HG03457 (cell line): Measurements from ENCODE around the gene TNS3.
"Not testable (repeated sequence)": the region's sequence is repeated elsewhere in the genome, so short reads cannot be mapped to it uniquely, and the experiment has no call there.

Experiments used
- ATAC-seq: cut with Tn5 transposase; IDR thresholded peaks from one replicate; pipeline ENCODE4 v1.9.1; 2021; ENCODE audit warnings: moderate number of reproducible peaks; ENCODE audit not compliant: unreplicated experiment

TNS3 gene

GRCh38 chr7:47581804-47582763, at the start of gene TNS3:
Gene TNS3, minus strand, starts transcription at chr7:47582111. Its CDS starts 142,475 bp downstream, at chr7:47439636.
- ATAC-seq, result no peak

GRCh38 chr7:47631711-47632110, 49.8 kb upstream of the TNS3 start:
- no peak for ATAC-seq

- no peak for ATAC-seq
Measured at GRCh38 chr7:47627580-47628283, 45.8 kb upstream of the TNS3 start.

DNA sequence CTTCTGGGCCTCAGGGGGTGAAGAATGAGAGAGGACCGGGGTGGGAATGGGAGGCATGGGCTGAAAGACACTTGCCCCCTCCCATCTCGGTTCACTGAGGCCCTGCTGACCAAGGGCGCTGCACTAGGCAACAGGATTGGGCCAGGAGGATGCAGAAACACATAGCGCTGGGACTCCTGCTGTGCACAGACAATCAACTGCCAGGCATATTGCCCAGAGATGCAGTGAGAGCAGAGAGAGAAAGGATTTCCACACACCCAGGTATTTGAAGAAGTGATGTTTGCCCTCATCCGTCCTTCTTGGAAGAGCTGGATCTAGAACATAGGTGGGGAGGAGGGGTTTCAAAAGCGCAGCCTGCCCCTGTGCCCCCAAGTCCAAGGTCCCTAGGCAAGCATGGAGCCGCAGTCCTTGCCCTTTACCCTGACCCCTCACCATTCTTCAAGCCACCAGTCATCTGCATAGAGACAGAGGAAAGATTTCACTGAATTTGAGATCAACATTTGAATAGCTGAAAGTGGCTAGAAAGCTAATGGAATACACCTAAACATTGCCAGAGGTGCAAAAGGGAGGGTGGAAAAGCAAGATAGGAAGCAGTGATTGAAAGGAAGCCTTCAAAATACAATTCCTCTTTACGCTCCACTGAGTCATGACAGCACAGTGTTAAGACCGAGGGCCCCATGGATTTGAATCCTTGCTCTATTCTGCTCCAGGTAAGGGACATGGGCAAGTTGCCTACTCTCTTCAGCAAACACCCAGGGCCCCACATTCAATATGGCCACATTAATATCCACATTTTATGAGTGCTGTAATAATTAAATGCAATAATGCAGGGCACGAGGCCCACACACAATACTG, 44.2 kb upstream of the TNS3 start:
- no peak for ATAC-seq

DNA sequence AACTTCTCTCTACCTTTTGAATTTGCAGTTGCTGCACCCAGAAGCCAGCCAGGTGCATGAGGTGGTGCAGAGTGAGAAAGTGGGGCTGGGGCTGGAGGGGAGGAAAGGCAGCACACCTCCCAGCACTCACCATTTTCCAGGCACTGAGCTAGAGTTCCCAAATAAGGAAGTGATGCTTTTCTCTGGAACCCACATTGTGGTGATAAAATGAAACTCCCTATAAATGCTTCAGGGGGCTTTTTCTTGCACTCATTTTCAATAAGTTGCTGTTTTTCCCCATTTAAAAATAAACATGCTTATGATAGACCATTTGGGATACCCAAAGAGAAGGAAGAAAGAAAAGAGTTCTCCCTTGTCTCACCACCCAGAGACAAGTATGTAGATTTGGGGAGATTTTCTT, 42.8 kb upstream of the TNS3 start:
- no peak for ATAC-seq

DNA sequence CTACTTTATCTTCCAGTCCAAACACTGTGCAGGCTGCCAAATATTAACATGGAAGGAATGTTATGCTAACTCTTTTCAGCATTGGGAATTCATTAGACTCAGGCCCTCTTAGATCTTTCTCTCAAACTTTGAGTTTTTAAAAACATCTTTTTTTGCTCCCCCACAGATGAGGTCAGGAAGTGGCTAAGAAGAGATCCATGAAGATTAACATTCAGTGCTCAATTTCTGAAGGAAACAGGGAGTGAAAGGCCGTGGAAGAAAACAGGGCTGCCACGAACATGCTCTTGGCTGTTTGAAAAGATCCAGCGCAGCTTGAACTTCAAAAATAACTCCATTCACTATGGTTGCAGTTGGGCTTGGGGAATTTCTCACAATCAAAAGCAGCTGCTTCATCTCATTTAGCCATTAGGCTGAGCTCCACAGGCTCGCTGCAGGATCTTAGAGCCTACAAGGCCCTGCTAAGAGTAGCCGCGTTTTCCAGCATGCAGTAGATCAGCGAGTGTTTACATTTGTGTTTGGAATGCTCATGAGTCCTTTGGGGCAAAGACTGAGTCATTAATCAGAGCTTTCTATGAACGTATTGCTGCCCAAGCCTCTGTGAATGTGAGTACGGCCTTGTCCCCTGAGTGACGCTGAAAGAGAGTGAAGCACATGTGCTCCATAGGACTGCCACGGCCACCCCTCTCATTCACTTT, 41.2 kb upstream of the TNS3 start:
- ATAC-seq, result no peak

GRCh38 chr7:47622586-47622945, 40.7 kb upstream of the TNS3 start:
- no peak for ATAC-seq

GRCh38 chr7:47621979-47622561, 40.2 kb upstream of the TNS3 start:
- ATAC-seq, result no peak

DNA sequence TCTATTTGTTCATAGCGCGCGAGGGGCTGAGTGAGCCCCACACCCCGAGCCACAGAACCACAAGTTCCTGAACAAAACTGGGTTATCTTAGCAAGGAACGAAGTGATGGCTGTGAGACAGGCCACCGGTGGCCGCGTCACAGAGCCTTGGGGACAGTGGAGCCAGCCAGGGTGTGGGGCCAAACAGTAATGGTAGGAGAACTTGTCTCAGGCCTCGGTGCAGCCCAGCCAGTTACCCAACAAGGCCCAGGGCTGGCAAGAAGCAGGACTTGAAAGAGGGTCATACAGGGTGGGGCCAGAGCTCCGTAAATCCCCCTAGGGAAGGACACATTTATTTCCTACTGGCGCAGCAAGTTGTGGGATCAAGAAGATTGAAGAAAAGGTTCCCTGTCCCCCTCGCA, 39.4 kb upstream of the TNS3 start:
- ATAC-seq, result no peak

DNA sequence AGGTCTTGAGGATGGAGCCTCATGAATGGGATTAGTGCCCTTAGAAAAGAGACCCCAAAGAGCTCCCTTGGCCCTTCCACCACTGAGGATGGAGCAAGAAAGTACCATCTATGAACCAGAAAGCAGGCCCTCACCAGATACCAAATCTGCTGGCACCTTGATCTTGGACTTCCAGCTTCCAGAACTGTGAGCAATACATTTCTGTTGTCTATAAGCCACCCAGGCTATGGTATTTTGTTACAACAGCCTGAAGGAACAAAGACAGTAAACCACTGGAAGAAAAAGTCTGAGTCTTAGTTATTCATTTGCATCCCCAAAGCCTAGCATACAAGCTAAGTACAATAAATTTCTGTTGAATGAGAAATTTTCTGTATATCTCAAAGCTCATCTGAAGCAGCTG, 37.9 kb upstream of the TNS3 start:
- no peak for ATAC-seq

- no peak for ATAC-seq
Measured at GRCh38 chr7:47617131-47617530, 35.2 kb upstream of the TNS3 start.

DNA sequence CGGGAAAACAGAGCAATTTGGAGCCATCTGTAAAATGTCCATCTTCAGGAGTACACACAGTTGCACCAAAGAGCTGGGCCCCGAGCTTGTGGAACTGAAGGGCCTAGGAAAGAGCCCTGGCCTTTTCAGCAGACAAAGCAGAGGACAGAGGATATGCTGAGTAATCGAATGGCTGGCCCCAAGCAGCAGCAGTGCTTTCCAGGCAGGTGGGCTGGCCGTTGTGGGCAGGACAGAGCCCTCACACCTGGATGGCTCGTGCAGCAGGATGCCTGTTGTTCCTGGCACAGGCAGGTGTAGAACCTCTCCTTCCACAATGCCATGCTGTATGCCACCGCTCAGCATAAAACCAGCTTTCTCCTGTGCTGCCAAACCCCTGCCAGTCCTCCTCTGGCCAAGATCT, 32.5 kb upstream of the TNS3 start:
- no peak for ATAC-seq

- ATAC-seq, result no peak
Measured at GRCh38 chr7:47611045-47611511, 29.2 kb upstream of the TNS3 start.

GRCh38 chr7:47610506-47611044, 28.7 kb upstream of the TNS3 start:
- ATAC-seq, result no peak

DNA sequence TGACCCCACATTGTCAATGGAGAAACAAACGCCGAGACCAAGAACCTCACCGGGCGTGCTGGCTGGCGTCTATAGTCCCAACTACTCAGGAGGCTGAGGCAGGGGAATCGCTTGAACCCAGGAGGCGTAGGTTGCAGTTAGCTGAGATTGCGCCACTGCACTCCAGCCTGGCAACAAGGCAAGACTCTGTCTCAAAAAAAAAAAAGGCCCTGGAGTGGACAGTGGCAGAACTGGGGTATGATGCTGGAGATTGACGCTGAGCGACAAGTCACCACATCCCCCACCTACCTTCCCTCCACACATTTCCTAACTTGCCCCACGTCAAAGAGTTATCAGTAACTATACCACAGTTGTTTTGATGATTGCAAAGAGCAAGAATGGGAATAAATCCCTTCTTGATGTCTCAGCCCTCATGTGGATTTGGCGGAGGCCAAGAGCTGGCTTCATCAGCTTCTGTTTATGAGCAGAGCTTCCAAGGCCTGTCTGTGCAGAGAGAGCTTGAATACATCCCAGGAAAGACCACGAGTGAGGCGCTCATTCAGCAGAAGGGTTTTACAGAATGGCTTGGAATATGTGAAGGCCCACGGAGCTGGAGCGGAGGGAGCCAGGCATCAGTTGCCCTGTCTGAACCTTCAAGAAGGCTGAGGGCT, 28.0 kb upstream of the TNS3 start:
- no peak for ATAC-seq

GRCh38 chr7:47606593-47607046, 24.7 kb upstream of the TNS3 start:
- not testable (repeated sequence) for ATAC-seq

DNA sequence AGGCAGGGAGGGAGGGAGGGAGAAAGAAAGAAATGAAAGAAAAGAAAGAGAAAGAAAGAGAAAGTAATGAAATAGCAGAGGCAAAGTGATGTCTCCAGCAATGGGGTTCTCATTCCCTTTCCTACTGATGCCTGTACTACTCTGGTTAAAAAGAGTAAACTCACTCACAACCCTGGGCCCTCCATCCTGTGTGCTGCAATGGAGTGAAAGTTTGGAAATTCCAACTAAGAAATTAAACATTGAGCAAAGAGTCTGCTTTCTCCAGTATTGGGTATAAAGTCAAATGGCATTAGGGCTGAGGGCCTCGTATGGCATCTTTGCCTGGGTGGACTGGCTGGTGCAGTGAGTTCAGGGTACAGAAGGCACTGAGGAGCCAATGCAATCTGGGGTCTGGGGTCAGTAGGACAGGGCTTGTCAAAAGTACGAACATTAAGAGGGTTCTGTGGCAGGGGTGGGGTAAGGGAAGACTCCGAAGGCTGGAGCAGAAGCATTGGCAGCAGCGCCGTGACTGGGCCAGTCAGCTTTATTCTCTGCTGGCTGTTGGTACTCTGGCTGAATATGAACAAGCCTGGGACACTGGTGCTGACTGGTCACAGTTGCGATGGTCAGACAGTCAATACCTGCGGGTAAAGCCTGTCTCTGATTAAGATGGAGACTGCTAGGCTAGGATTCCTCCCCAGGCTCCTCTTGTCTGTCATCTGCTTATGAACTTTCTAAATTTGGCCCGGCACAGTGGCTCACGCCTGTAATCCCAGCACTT, 24.1 kb upstream of the TNS3 start:
- ATAC-seq, result no peak

- ATAC-seq, result no peak
Measured at GRCh38 chr7:47604496-47604890, 22.6 kb upstream of the TNS3 start.
